C4-2B (cell line): Measurements from ENCODE around the gene PHF8.

Experiments
- ZFX ChIP-seq: fragments of 450-650 bp; IDR thresholded peaks from 2 replicates; pipeline ENCODE4 v1.6.1; 2017
- TF ChIP-seq, protein P1 (sequence below): fragments of 450-650 bp; conservative IDR thresholded peaks from 2 replicates; pipeline ENCODE4 v1.5.1; 2017; ENCODE audit warnings: mild to moderate bottlenecking

- TF ChIP-seq, protein P1, sequence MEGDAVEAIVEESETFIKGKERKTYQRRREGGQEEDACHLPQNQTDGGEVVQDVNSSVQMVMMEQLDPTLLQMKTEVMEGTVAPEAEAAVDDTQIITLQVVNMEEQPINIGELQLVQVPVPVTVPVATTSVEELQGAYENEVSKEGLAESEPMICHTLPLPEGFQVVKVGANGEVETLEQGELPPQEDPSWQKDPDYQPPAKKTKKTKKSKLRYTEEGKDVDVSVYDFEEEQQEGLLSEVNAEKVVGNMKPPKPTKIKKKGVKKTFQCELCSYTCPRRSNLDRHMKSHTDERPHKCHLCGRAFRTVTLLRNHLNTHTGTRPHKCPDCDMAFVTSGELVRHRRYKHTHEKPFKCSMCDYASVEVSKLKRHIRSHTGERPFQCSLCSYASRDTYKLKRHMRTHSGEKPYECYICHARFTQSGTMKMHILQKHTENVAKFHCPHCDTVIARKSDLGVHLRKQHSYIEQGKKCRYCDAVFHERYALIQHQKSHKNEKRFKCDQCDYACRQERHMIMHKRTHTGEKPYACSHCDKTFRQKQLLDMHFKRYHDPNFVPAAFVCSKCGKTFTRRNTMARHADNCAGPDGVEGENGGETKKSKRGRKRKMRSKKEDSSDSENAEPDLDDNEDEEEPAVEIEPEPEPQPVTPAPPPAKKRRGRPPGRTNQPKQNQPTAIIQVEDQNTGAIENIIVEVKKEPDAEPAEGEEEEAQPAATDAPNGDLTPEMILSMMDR, result no peak
- no peak for TF ChIP-seq ZFX
Observed at GRCh38 chrX:53926030-53926429, 118.2 kb downstream of the PHF8 start.
